HG03565 (cell line): ENCODE measurements around the gene BTBD7.
"Not testable (repeated sequence)": the region's sequence is repeated elsewhere in the genome, so short reads cannot be mapped to it uniquely, and the experiment has no call there.

Experiments used
- ATAC-seq: cut with Tn5 transposase; IDR thresholded peaks from one replicate; pipeline ENCODE4 v1.9.1; 2021; ENCODE audit warnings: mild to moderate bottlenecking, moderate library complexity; ENCODE audit not compliant: unreplicated experiment

Gene BTBD7

GRCh38 chr14:93249128-93249831 lies 83.6 kb downstream of the BTBD7 start:
- ATAC-seq, result no peak

GRCh38 chr14:93246534-93246933 lies 86.3 kb downstream of the BTBD7 start:
- ATAC-seq, result no peak

- no peak for ATAC-seq
These were observed 86.9 kb downstream of the BTBD7 start for GRCh38 chr14:93245764-93246420.

GRCh38 chr14:93240678-93241000 lies 92.2 kb downstream of the BTBD7 start:
- no peak for ATAC-seq

DNA sequence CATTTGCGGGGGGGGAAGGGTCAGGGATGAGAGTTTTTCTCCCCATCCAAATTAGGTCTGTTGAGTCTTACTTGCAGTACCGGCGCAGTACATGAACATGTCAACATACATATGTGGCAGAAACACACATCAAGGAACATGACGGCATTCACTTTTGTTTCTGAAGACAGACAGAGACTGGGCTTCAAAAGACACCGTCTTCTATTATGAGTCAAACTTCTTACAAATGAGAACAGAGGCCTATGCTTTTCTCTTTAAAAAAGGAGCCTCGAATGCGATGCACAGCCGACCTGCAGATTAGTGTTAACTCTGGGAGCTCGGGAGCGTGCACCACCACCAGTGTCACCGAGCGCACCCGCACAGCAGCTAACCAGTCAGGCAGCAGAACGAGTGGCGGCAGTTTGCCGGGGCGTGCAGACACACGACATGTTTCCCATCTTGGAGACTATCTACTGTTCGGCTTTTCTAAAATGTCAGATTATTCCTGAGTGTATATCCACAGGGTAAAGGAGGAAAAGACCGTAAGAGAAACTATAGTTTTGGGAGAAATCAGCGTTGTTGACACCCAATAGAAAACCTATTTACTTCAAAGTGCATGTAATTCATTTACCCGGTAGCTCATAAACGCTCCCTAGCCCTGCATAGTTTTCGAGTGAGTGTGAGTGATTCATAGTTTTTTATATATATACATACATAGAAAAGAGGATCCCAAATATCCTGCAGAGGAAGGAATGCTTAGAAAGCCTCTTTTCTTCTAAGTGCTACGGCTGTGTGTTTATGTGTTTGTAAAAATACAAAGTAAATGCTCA lies 92.8 kb downstream of the BTBD7 start:
- ATAC-seq, result no peak

DNA sequence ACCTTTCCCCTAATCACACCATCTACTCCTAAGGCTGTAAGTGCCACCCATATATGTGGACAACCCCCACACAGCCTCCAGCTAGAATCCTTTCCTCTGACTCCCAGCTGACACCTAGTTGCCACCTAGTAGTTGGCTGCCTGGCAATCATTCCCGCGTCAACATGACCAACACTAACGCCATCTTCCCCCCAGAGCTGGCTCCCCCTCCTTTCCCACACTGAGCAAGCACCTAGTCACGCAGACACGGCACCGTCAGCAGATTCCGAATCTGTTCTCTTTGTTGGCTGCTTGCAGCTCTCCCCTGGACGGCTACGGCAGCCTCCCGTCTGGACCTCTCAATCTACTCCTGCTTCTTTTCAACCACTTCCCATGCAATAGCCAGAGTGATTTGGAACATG lies 98.0 kb downstream of the BTBD7 start:
- ATAC-seq, result no peak

DNA sequence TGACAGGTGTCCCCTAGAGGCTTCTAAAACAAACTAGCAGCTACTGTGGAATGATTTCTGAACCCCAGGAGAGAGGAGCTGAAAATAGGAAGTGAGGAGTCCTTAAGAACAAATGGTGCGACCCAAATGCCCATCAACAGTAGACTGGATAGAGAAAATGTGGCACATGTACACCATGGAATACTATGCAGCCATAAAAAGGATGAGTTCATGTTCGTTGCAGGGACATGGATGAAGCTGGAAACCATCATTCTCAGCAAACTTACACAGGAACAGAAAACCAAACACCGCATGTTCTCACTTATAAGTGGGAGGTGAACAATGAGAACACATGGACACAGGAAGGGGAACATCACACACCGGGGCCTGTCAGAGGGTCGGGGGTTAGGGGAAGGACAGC lies 99.8 kb downstream of the BTBD7 start:
- not testable (repeated sequence) for ATAC-seq

GRCh38 chr14:93232159-93232558 lies 100.7 kb downstream of the BTBD7 start:
- no peak for ATAC-seq

DNA sequence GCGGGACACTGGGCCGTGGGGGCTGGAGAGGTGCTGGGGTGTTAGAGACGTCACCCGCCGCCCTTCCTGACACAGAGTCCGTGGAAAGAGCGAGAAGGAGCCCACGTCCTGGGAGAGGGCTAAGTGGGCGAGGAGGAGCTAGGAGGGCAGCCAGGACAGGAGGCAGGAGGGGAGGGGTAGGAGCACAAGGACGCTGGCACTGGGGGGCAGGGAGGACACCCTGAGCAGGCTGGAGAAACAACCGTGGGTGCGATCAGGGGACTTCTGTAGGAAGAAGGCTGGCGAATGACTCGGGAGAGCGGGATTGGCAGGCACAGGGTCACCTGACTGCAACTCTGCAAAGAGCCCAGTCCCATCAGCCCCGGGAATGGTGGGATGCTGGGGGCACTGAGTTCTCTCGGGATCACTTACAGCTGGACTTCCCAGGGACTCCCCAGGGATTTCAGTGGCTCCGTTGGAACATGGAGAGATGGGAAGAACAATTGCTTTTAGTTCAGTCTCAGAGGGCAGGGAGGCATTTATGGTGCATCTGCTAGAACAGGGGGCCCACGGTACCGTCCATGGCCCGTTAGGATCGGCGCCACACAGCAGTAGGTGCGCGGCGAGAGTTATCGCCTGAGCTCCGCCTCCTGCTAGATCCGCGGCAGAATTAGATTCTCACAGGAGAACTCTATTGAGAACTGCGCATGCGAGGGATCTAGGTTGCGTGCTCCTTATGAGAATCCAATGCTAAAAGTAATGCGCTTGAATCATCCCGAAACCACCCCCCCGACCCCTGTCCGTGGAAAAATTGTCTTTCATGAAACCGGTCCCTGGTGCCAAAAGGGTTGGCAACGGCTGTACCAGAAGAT lies 101.5 kb downstream of the BTBD7 start:
- ATAC-seq, result no peak

DNA sequence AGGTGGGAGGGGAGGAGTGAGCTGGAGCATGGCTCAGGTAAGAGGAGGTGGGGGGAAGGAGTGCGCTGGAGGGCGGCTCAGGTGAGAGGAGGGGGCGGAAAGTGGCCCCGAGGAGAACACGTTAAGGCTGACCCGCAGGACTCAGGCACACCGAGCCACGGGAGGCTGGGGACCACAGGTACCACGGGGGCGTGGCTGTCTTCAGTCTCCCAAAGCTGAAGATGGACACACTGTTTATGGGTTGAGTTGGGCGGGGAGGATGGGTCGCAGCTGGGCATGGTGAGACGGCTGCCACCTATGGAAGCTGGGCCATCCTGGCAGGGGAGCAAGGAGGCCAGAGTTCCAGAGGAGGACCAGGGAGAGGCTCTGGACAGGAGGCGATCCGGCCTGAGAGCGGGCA lies 102.3 kb downstream of the BTBD7 start:
- ATAC-seq, result no peak

DNA sequence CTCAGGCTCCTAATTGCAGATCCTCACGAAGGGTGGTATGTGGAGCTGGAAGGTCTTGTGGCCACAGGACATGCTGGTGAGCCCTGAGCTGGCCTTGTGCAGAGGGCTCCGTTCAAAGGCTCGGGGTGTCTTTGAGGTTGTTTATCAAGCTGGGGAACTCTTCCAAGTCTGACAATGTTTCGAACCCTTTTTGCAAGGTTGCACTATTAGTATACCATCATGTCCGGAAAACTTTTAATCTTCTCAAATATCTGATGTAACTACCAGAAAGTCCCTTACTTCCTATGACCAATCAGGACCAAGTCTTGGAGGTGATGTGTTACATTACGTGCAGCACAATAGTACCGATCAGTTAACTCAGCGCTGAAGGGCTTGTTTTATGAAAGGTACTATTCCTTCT lies 104.3 kb downstream of the BTBD7 start:
- no peak for ATAC-seq

GRCh38 chr14:93223565-93223964 lies 109.3 kb downstream of the BTBD7 start:
- no peak for ATAC-seq

DNA sequence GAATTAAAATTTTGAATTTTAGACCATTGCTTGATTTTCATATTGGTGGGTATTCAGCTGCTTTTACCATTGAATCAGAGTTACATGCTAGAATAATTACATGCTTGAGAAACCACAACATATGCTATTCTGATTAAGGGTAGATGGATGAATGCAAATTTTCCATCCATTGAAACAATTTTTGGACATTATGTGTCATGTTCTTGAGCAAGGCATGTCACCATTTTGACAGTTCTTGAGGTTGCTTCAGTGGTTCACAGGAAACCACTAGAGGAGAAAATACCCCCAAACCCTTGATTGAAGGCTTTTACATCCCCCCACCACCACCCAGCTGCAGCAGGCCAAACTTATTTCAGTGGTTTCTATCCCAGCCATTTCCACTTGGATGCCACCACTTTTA lies 112.3 kb downstream of the BTBD7 start:
- ATAC-seq, result no peak

DNA sequence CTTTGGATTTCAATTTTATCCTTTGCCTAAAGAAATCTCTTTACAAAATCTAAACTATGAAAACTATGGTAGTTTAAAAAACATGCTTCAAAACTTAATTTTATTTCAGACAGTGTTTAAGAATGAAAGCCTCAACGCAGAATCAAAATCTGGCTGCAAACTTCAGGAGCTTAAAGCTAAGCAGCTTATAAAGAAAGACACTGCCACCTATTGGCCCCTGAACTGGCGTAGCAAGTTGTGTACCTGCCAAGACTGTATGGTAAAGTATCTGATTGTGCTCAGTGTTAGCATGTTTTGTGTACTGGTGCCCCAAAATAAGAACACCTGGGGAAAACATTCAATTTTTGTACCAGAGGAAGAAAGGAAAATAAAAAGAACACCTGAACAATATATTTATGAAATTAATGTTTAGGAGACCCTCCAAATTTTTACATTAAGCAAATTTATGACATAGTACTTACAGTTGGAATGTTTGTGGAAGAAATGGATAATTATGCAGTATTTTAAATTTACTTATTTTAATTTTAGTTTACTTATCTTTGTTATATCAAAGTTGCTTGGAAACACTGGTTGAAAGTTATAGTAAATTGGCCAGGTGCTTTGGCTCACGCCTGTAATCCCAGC lies 113.6 kb downstream of the BTBD7 start:
- ATAC-seq, result peak; percentile 76

DNA sequence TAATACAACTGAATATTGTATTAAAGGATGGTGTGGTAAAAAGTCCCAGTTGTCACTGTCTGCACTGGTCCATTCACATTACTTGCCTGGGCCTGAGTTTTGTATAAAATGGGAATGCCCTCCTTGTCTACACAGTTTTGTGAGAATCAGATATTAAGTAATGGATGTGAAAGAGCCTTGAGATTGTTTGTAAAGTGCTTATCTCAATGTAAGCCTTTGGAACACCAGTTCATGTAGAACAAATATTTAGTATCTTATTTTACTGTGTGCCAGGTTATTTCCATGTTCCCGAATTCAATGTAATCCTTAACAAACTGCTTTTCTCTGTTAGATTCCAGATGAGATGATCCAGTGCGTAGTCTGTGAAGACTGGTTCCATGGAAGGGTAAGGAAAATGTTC lies 118.2 kb downstream of the BTBD7 start:
- ATAC-seq, result no peak

DNA sequence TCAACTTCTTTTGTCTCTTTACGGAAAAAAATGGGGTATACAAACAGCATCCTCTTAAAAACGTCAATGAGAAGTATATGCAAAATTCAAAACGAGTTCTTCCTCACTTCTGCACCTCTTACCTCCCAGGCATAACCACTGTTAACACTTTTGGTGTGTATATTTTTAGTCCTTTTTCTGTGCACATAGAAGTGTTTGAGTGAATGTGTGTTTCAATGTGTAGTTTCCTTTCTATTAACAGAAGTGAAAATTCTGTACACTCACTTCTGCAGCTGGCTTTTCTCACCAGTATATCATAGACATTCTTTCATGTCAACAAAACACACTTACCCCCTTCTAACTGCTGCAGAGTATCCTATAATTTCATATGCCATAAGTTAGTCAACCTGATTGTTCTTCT lies 120.4 kb downstream of the BTBD7 start:
- peak; percentile 78 for ATAC-seq

DNA sequence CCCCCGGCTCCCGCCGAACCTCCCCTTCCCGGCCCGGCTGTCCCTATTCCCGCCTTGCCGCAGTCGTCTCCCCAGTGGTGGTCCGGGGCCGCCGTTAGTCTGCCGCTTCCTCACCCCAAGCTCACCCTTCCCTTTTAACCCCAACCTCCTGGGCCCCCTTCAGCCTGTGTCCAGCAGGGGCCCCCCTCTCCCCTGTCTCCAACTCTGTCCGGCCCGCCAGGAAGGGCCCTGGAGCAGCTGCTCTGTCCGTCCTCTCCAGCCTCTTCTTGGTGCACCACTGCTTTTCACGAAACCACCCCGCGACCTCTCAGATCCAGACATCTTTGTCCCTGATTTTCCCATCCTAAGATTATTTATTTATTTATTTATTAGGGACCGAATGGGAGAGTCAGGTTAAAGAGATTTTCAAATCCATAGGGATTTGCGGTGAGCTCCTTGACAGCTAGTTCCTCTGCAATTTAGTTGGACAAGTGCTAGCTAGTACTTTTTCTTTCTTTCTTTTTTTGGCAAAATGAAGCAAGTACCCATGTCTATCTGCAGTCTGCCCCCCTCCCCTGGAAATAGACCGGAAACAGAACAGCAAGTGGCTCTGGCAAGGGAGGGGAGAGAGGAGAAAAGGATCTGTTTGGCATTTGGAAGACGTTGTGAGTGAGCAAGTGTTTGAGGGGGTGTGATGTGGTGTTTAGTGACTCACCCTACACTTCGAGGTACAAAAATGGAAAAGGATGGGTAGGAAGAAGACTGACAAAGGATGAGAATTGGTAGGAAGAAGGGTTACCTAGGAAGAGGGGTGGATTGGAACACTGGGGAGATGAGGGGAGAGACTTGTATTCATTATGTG lies 125.1 kb downstream of the BTBD7 start:
- ATAC-seq, result peak; percentile 2

DNA sequence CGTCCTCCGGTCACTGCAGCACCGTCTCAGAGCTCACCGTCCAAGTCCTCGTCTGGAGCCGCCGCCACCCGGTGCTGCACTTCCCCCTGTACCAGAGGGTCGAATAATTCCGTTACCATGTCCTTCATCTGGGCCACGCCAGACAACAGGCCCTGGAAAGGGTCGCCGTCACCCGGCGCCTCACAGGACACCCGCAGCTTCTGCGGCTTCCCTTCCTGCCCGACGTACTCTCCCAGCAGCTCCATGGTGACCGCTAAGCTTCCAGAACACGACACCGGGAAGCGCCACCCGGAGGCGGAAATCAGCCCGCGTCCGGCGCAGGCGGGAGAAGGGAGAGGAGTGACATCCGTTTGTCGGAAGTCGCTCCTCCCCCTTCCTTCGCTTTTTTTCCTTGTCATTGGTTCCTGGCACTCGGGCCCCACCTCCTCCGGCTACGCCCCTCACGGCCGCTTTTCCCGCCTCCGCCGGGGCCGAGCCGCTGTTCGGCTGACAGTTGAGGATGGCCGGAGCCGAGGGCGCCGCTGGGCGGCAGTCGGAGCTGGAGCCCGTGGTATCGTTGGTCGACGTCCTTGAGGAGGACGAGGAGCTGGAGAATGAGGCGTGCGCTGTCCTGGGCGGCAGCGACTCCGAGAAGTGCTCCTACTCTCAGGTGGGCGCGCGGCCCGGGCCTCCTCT lies 125.9 kb downstream of the BTBD7 start, which contains the start of the genes GON7 and UBR7:
Gene GON7 (minus strand): TSS at position 273 of the 675 bp plus-strand sequence. CDS start 28 bp downstream, at position 245.
Gene UBR7 (plus strand): TSS at position 464 of the 675 bp plus-strand sequence. CDS start 36 bp downstream, at position 500.
- peak; percentile 74 for ATAC-seq

DNA sequence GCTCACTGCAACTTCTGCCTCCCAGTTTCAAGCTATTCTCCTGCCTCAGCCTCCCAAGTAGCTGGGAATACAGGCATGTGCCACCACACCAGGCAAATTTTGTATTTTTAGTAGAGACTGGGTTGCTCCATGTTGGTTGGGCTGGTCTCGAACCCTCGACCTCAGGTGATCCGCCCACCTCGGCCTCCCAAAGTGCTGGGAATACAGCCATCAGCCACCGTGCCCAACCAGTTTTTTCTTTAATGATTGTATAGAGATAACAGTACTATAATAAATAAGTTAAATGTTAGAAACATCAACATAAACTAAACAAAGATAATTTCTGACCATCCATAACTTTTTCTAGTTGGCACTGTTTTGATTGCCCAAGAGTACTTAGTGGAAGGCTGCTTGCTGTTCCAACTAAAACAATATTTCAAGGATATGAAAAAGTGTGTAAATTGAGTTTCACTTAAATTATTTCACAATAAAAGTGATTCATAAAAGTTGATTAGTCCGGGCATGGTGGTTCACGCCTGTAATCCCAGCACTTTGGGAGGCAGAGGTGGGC lies 131.6 kb downstream of the BTBD7 start:
- ATAC-seq, result no peak
